Uterus (tissue), 2 donors: ENCODE results near the gene PDE4D.
"Not testable (repeated sequence)": the region's sequence is repeated elsewhere in the genome, so short reads cannot be mapped to it uniquely, and the experiment has no call there.

ENCODE experiments used
- CTCF ChIP-seq, 4 experiments: fragments of 200-600 bp in 2 of 4; fragments of 450-650 bp in 2 of 4; sonication (generic) in 2 of 4; IDR thresholded peaks; one replicate each; pipeline ENCODE4 v1.5.1; 2016 to 2019; ENCODE audit warnings: antibody characterized with exemption in 4 of 4, mild to moderate bottlenecking in 2 of 4, moderate library complexity in 1 of 4
- POLR2A ChIP-seq, 2 donors: fragments of 450-650 bp; IDR thresholded peaks; one replicate each; pipeline ENCODE4 v1.6.1; 2016; ENCODE audit warnings: antibody characterized with exemption in 2 of 2, mild to moderate bottlenecking in 1 of 2, moderate library complexity in 1 of 2

GRCh38 chr5:59302509-59302908, 591.0 kb downstream of the PDE4D start:
- not testable (repeated sequence) for TF ChIP-seq CTCF, POLR2A (IDR thresholded peaks at IDR 0.05)
